HepG2 (cell line): ENCODE measurements around the gene GNAI2. TPM values are rescaled to one million over a fixed set of nuclear protein-coding genes. Genes with fewer than 3 reads are reported as not detected.

ENCODE experiments used
- CREB1 ChIP-seq, 2 experiments: fragments of 450-650 bp in 1 of 2; IDR thresholded peaks; 2 replicates each; pipeline ENCODE4 v1.6.1; 2016 to 2017; ENCODE audit warnings: control low read depth in 1 of 2, mild to moderate bottlenecking in 1 of 2, missing compliant biosample characterization in 1 of 2, missing genetic modification characterization in 1 of 2
- ELF3 ChIP-seq: IDR thresholded peaks from 2 replicates; pipeline ENCODE4 v1.6.1; 2016; ENCODE audit warnings: missing genetic modification reagents, missing compliant biosample characterization
- HHEX ChIP-seq: IDR thresholded peaks from 2 replicates; pipeline ENCODE4 v1.6.1; 2016; ENCODE audit warnings: control low read depth
- HOXA5 ChIP-seq: sonication (generic); formaldehyde crosslinking; IDR thresholded peaks from 2 replicates; pipeline ENCODE4 v1.4.0; 2020; ENCODE audit warnings: missing genetic modification reagents
- HOXA7 ChIP-seq: sonication (generic); formaldehyde crosslinking; IDR thresholded peaks from 2 replicates; pipeline ENCODE4 v1.8.1; 2022; ENCODE audit warnings: mild to moderate bottlenecking, missing genetic modification reagents, moderate library complexity
- IKZF4 ChIP-seq: sonication (generic); formaldehyde crosslinking; IDR thresholded peaks from 2 replicates; pipeline ENCODE4 v1.5.1; 2020; ENCODE audit warnings: borderline replicate concordance, mild to moderate bottlenecking, low read depth, missing genetic modification reagents; ENCODE audit errors: not compliant biosample characterization
- IRF2 ChIP-seq: IDR thresholded peaks from 2 replicates; pipeline ENCODE4 v1.6.1; 2018; ENCODE audit warnings: missing genetic modification reagents, missing compliant biosample characterization
- JUND ChIP-seq: sonication (generic); formaldehyde crosslinking; IDR thresholded peaks from 2 replicates; pipeline ENCODE4 v1.8.0; 2022; ENCODE audit warnings: mild to moderate bottlenecking, missing genetic modification reagents
- MAFG ChIP-seq: sonication (generic); formaldehyde crosslinking; IDR thresholded peaks from 2 replicates; pipeline ENCODE4 v1.5.1; 2020; ENCODE audit warnings: mild to moderate bottlenecking, missing genetic modification reagents
- NR2F6 ChIP-seq, 2 experiments: IDR thresholded peaks; 2 replicates each; pipeline ENCODE4 v1.6.1; 2016; ENCODE audit warnings: antibody characterized with exemption in 1 of 2, mild to moderate bottlenecking in 1 of 2
- SOX13 ChIP-seq, 3 experiments: fragments of 450-650 bp in 1 of 3; sonication (generic) in 1 of 3; formaldehyde crosslinking in 1 of 3; IDR thresholded peaks in 2 of 3; conservative IDR thresholded peaks in 1 of 3; 2 replicates each; pipeline versions ENCODE4 v1.5.0 to v1.6.1; 2016 to 2020; ENCODE audit warnings: antibody characterized with exemption in 1 of 3, mild to moderate bottlenecking in 1 of 3, missing compliant biosample characterization in 1 of 3, missing genetic modification reagents in 1 of 3, moderate library complexity in 1 of 3
- SP1 ChIP-seq, 2 experiments: fragments of 450-650 bp in 1 of 2; sonication (generic) in 1 of 2; formaldehyde crosslinking in 1 of 2; IDR thresholded peaks; 2 replicates each; pipeline versions ENCODE4 v1.4.0 to v1.6.1; 2016 to 2020; ENCODE audit warnings: missing genetic modification reagents in 1 of 2
- TCF12 ChIP-seq, 2 experiments: fragments of 450-650 bp in 1 of 2; sonication (generic) in 1 of 2; formaldehyde crosslinking in 1 of 2; IDR thresholded peaks; 2 replicates each; pipeline versions ENCODE4 v1.6.1 to v1.8.0; 2017 to 2022; ENCODE audit warnings: antibody characterized with exemption in 1 of 2, mild to moderate bottlenecking in 1 of 2, missing genetic modification reagents in 1 of 2, moderate library complexity in 1 of 2
- YY1 ChIP-seq: IDR thresholded peaks from 2 replicates; pipeline ENCODE4 v1.6.1; 2011; ENCODE audit warnings: low read length, low read depth, moderate library complexity, mild to moderate bottlenecking; ENCODE audit not compliant: insufficient read depth, insufficient replicate concordance
- ZFP36L2 ChIP-seq: sonication (generic); formaldehyde crosslinking; IDR thresholded peaks from 2 replicates; pipeline ENCODE4 v1.4.0; 2020; ENCODE audit warnings: missing genetic modification reagents
- ZMYM4 ChIP-seq: sonication (generic); formaldehyde crosslinking; IDR thresholded peaks from 2 replicates; pipeline ENCODE4 v1.8.1; 2023; ENCODE audit warnings: mild to moderate bottlenecking, missing genetic modification reagents
- ZNF256 ChIP-seq: sonication (generic); formaldehyde crosslinking; conservative IDR thresholded peaks from 2 replicates; pipeline ENCODE4 v1.4.0; 2020; ENCODE audit warnings: missing genetic modification reagents
- ZNF33B ChIP-seq: sonication (generic); formaldehyde crosslinking; IDR thresholded peaks from 2 replicates; pipeline ENCODE4 v1.5.1; 2020; ENCODE audit warnings: mild to moderate bottlenecking, missing genetic modification reagents
- ZNF776 ChIP-seq: sonication (generic); formaldehyde crosslinking; IDR thresholded peaks from 2 replicates; pipeline ENCODE4 v1.4.0; 2020; ENCODE audit warnings: mild to moderate bottlenecking, missing genetic modification reagents
- ZSCAN29 ChIP-seq: sonication (generic); formaldehyde crosslinking; conservative IDR thresholded peaks from 2 replicates; pipeline ENCODE4 v1.4.0; 2020; ENCODE audit warnings: mild to moderate bottlenecking, missing genetic modification reagents
- polyA plus RNA-seq, 8 experiments: library from polyadenylated mRNA; depleted of rRNA in 3 of 8; stranded (reverse) in 7 of 8; unstranded in 1 of 8; fragments of >200 nt; fragmentation: Illumina TruSeq in 4 of 8; extraction: Trizol in 4 of 8; gene quantifications; 2 replicates each; pipeline versions ENCODE4 v1.2.1 to v1.2.3, GENCODE V29; 2011 to 2016; ENCODE audit warnings: low read depth in 4 of 8, missing spikeins in 1 of 8, mixed read lengths in 1 of 8; ENCODE audit not compliant: insufficient read depth in 1 of 8
- total RNA-seq, 5 experiments: library from RNA; depleted of rRNA; stranded (reverse); fragments of >200 nt; fragmentation: Illumina TruSeq; extraction: Trizol; gene quantifications; 2 replicates each; pipeline ENCODE4 v1.2.3, GENCODE V29; 2016; ENCODE audit warnings: low read depth in 1 of 5
- TF ChIP-seq, protein P1 (sequence below), 2 experiments: sonication (generic) in 1 of 2; formaldehyde crosslinking in 1 of 2; IDR thresholded peaks; 2 replicates each; pipeline versions ENCODE4 v1.4.0 to v1.6.1; 2018 to 2020; ENCODE audit warnings: missing genetic modification reagents in 2 of 2, borderline replicate concordance in 1 of 2, low read depth in 1 of 2, mild to moderate bottlenecking in 1 of 2, missing biosample characterization in 1 of 2
- TF ChIP-seq, protein P2 (sequence below): IDR thresholded peaks from 2 replicates; pipeline ENCODE4 v1.6.1; 2016; ENCODE audit warnings: missing compliant biosample characterization, missing genetic modification reagents, borderline replicate concordance
- TF ChIP-seq, protein P3 (sequence below): IDR thresholded peaks from 2 replicates; pipeline ENCODE4 v1.6.1; 2016

GNAI2 gene
- total and polyA plus RNA-seq, 2 of the 13 experiments (the other 11 are each of a cell fraction or from before 2014, with no cell fraction given) = 51.1 to 66.2 TPM

DNA sequence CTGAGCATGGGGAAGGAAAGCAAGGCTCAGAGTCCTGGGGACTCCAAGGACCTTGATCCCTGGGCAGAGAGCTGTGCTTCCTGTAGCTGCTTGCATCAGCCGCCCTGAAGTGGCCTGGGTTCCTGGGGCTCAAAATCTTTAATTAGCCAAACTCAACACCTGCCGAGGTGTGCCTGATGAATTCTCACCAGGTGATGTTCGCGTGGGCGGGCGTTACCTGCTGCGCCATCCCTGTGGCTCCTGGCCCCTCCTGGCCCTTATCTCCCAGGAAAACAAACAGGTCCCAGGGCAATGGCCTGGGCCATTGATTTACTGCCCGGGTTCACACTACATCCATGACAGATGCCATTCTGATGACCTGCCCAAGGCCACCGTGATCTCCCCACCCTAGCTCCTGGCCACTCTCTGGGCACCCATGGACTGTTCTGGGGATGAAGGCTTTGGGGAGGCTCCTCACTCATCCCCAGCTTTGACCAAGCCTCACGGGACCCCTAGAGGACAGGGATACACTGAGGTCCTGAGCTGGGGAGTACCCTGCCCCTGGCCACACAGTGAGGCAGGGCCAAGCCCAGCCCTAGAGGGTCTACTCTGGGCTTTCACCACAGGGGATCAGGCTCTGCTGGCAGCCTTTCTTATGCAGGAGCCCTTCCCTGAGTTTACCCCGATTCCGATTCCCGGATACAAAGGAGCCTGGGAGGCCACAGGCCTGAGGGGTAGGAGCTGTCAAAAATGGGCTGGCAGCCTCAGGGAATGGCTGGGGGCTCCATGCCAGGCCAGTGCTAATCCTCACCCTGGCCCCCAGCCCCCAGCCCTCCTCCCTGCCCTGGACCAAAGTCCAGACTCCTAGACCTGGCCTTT, 25.3 kb upstream of the GNAI2 start (continued):
- peak; percentile 78; the same call in 1 of the 2 replicates for TF ChIP-seq JUND (CRISPR knock-in tag)
- TF ChIP-seq HHEX (CRISPR knock-in tag) = peak; percentile 71
- no peak for TF ChIP-seq TCF12 (IDR thresholded peaks at IDR 0.05)
- 0 out of 2 replicates have a peak, but pooled peaks have one; percentile 15 for TF ChIP-seq TCF12 (CRISPR knock-in tag; IDR thresholded peaks at IDR 0.05)
- TF ChIP-seq IRF2 (CRISPR knock-in tag) = 0 out of 2 replicates have a peak, but pooled peaks have one; percentile 8
- peak; percentile 60 for TF ChIP-seq ELF3 (CRISPR knock-in tag)
- peak; percentile 83 for TF ChIP-seq NR2F6 (IDR thresholded peaks at IDR 0.05)
- TF ChIP-seq NR2F6 (CRISPR knock-in tag; IDR thresholded peaks at IDR 0.05) = peak; percentile 85
- TF ChIP-seq, protein P1, sequence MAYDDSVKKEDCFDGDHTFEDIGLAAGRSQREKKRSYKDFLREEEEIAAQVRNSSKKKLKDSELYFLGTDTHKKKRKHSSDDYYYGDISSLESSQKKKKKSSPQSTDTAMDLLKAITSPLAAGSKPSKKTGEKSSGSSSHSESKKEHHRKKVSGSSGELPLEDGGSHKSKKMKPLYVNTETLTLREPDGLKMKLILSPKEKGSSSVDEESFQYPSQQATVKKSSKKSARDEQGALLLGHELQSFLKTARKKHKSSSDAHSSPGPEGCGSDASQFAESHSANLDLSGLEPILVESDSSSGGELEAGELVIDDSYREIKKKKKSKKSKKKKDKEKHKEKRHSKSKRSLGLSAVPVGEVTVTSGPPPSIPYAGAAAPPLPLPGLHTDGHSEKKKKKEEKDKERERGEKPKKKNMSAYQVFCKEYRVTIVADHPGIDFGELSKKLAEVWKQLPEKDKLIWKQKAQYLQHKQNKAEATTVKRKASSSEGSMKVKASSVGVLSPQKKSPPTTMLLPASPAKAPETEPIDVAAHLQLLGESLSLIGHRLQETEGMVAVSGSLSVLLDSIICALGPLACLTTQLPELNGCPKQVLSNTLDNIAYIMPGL (CRISPR knock-in tag; IDR thresholded peaks at IDR 0.05; ENCODE audit: borderline replicate concordance in 1 of 2, low read depth in 1 of 2) = peak; percentile 37 to 43; a peak in 2 of 4 replicates
- peak; percentile 69; the same call in 1 of the 2 replicates for TF ChIP-seq ZNF33B (CRISPR knock-in tag)
- TF ChIP-seq SP1 (IDR thresholded peaks at IDR 0.05) = no peak
- TF ChIP-seq SP1 (CRISPR knock-in tag; IDR thresholded peaks at IDR 0.05) = no peak
- TF ChIP-seq ZNF256 (CRISPR knock-in tag) = peak; percentile 66
- TF ChIP-seq SOX13 (IDR thresholded peaks at IDR 0.05) = peak; percentile 64
- peak in 1 of 2 experiments; percentile 66; a peak in 2 of 4 replicates for TF ChIP-seq SOX13 (CRISPR knock-in tag; conservative IDR thresholded peaks at IDR 0.05 in 1 of 2, IDR thresholded peaks at IDR 0.05 in 1 of 2)
- peak; percentile 18 for TF ChIP-seq IKZF4 (CRISPR knock-in tag)
- TF ChIP-seq, protein P2, sequence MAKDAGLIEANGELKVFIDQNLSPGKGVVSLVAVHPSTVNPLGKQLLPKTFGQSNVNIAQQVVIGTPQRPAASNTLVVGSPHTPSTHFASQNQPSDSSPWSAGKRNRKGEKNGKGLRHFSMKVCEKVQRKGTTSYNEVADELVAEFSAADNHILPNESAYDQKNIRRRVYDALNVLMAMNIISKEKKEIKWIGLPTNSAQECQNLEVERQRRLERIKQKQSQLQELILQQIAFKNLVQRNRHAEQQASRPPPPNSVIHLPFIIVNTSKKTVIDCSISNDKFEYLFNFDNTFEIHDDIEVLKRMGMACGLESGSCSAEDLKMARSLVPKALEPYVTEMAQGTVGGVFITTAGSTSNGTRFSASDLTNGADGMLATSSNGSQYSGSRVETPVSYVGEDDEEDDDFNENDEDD (CRISPR knock-in tag) = 0 out of 2 replicates have a peak, but pooled peaks have one; percentile 37
- peak; percentile 70 for TF ChIP-seq YY1
- no peak for TF ChIP-seq HOXA7
- TF ChIP-seq ZNF776 (CRISPR knock-in tag) = no peak
- 0 out of 2 replicates have a peak, but pooled peaks have one; percentile 41 for TF ChIP-seq ZSCAN29 (CRISPR knock-in tag)
- TF ChIP-seq MAFG (CRISPR knock-in tag) = no peak
- no peak for TF ChIP-seq CREB1 (IDR thresholded peaks at IDR 0.05)
- TF ChIP-seq CREB1 (CRISPR knock-in tag; IDR thresholded peaks at IDR 0.05) = no peak
- no peak for TF ChIP-seq ZFP36L2 (CRISPR knock-in tag)
- peak; percentile 11; the same call in 1 of the 2 replicates for TF ChIP-seq ZMYM4
- TF ChIP-seq, protein P3, sequence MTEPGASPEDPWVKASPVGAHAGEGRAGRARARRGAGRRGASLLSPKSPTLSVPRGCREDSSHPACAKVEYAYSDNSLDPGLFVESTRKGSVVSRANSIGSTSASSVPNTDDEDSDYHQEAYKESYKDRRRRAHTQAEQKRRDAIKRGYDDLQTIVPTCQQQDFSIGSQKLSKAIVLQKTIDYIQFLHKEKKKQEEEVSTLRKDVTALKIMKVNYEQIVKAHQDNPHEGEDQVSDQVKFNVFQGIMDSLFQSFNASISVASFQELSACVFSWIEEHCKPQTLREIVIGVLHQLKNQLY = peak; percentile 66
- peak; percentile 97 for TF ChIP-seq HOXA5 (CRISPR knock-in tag)
